ENCODE measurements around the gene KASH5. TPM values are rescaled to one million over a fixed set of nuclear protein-coding genes. Genes with fewer than 3 reads are reported as not detected.
A peak's percentile ranks its signal among the peaks of the same experiment; 100 is the strongest.

The KASH5 gene
- polyA plus RNA-seq, 1 experiment, result not detected

DNA sequence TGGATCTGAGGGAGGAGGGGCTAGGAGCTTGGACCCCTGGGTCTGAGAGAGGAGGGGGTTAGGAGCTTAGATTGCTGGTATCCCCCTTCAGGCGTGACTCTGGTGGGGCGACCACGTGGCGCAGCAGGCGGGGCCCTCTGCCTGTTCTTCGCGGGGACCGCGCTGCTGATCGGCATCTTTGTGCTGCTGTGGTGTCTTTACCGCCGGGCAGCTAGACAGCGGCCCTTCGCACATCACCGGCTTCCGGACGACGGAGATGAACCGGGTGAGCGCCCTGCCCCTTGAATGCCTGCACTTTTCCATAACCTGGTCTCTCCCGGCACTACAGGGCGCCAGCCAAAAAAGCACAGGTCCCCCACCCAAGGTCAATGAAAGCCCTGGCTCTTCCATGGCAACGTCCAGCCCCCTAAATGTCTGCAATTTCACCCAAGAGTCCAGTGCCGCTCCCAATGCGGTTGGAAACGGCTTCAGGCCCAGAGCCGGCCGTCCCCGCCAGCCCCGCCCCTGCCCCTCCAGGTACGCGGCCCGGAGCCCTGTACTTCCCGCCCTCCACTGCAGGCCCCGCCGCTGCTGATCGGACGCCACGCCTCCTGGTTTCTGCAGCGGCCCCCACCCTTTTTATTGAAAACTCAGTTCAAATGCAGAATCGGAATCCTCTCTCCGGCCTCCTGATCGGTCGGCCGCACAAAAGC, 40.0 kb downstream of the KASH5 start:
- DNase-seq (ENCODE audit: low read depth), result no peak
- no peak overlapping the region for H3K4me3 ChIP-seq (ENCODE audit: low read depth, low read length)
- H3K27me3 ChIP-seq (ENCODE audit: control insufficient read depth, insufficient read depth, low read length), result peaks cover 75% of the 10 kb centered on the region
- CTCF ChIA-PET, result interaction anchor here (0.6 to 2.3 kb wide), 2 partner anchors 15 to 20 kb away, joined by 3 to 6 read pairs; no protein-coding TSS in a partner anchor
- TF ChIP-seq, protein P1, sequence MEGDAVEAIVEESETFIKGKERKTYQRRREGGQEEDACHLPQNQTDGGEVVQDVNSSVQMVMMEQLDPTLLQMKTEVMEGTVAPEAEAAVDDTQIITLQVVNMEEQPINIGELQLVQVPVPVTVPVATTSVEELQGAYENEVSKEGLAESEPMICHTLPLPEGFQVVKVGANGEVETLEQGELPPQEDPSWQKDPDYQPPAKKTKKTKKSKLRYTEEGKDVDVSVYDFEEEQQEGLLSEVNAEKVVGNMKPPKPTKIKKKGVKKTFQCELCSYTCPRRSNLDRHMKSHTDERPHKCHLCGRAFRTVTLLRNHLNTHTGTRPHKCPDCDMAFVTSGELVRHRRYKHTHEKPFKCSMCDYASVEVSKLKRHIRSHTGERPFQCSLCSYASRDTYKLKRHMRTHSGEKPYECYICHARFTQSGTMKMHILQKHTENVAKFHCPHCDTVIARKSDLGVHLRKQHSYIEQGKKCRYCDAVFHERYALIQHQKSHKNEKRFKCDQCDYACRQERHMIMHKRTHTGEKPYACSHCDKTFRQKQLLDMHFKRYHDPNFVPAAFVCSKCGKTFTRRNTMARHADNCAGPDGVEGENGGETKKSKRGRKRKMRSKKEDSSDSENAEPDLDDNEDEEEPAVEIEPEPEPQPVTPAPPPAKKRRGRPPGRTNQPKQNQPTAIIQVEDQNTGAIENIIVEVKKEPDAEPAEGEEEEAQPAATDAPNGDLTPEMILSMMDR (IDR thresholded peaks at IDR 0.05; ENCODE audit: insufficient read depth, low read depth, low read length), result no peak
- no peaks in the 10 kb centered on the region for H3K36me3 ChIP-seq (ENCODE audit: control insufficient read depth, insufficient read depth, low read length)
- POLR2A ChIA-PET, result no interaction called here

DNA sequence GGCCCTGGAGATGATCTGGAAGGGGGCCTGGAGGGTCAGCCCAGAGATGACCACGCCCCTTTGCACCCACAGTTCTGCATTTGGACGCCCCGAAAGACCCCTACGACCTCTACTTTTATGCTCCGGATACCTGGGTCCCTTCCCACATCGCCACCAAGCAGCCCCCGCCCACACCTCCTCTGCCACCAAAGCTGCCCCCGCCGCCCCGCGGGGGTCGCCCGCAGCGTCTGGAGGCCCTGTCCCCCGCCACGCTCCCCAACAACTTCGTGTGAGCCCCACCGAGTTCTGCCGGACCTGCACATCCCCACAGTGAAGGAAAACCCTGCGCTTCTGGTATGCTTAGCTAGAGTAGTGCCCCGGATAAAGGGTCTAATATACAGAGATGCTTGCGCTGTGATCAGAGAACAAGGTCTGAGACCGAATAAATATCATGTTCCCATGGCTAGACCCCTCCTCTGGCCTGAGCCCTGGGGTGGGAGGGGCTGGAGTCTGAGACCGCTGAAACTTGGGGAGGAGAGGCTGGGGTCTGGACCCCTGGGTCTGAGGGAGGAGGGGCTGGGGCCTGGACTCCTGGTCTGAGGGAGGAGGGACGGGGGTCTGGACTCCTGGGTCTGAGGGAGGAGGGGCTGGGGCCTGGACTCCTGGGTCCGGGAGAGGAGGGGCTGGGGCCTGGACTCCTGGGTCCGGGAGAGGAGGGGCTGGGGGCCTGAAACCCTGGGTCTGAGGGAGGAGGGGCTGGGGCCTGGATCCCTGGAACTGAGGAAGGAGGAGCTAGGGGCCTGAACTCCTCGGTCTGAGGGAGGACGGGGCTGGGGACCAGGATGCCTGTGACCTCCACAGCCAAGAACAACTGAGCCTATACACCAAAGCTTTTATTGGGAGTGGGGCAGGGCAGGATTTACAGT, 40.8 kb downstream of the KASH5 start:
- CTCF ChIA-PET, result interaction anchor here (0.7 to 2.3 kb wide), 4 partner anchors 8 to 203 kb away, joined by 3 to 6 read pairs (median 3); no protein-coding TSS in a partner anchor
- no peak overlapping the region for H3K4me3 ChIP-seq (ENCODE audit: low read depth, low read length)
- POLR2A ChIA-PET, result no interaction called here

DNA sequence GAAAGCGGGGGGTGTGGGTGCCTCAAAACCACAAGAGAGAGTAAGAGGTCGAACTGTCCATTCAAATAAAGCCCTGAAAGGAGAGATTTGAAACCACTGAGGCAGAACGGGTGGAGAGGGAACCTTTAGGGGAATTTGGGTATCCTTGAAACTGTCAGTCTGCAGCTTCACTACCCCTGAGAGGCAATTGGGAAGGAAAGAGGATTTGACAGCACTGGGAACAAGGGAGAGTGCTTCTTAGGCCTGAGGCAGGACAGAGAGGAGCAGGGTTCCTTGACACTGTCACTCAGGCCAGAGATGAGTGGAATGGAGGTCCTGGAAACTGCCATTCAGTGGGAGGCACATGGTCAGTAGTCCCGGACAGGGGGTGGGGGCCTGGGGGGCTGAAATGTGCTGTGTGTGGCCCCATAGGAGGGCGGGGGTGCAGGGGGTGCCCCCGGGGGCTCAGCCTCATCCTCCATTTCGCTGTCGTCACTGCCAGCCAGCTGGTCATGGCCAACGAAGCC, 42.2 kb downstream of the KASH5 start:
- TF ChIP-seq, protein P1 (IDR thresholded peaks at IDR 0.05; ENCODE audit: insufficient read depth, low read depth, low read length), result no peak
- CTCF ChIA-PET, result interaction anchor here (1.6 kb wide), 1 partner anchor 10 kb away, joined by 3 read pairs; no protein-coding TSS in a partner anchor
- peaks cover 70% of the 10 kb centered on the region for H3K27me3 ChIP-seq (ENCODE audit: control insufficient read depth, insufficient read depth, low read length)
- no peak for DNase-seq (ENCODE audit: low read depth)
- no peaks in the 10 kb centered on the region for H3K36me3 ChIP-seq (ENCODE audit: control insufficient read depth, insufficient read depth, low read length)
- POLR2A ChIA-PET, result interaction anchor here (0.6 kb wide), 1 partner anchor 32 kb away, joined by 3 read pairs; no protein-coding TSS in a partner anchor
- no peak overlapping the region for H3K4me3 ChIP-seq (ENCODE audit: low read depth, low read length)

More for the DNA sequence above, 40.8 kb downstream of the KASH5 start:
- no peaks in the 10 kb centered on the region for H3K36me3 ChIP-seq (ENCODE audit: control insufficient read depth, insufficient read depth, low read length)
- TF ChIP-seq, protein P1 (IDR thresholded peaks at IDR 0.05; ENCODE audit: insufficient read depth, low read depth, low read length), result no peak
- DNase-seq (ENCODE audit: low read depth), result no peak
- H3K27me3 ChIP-seq (ENCODE audit: control insufficient read depth, insufficient read depth, low read length), result peaks cover 72% of the 10 kb centered on the region

DNA sequence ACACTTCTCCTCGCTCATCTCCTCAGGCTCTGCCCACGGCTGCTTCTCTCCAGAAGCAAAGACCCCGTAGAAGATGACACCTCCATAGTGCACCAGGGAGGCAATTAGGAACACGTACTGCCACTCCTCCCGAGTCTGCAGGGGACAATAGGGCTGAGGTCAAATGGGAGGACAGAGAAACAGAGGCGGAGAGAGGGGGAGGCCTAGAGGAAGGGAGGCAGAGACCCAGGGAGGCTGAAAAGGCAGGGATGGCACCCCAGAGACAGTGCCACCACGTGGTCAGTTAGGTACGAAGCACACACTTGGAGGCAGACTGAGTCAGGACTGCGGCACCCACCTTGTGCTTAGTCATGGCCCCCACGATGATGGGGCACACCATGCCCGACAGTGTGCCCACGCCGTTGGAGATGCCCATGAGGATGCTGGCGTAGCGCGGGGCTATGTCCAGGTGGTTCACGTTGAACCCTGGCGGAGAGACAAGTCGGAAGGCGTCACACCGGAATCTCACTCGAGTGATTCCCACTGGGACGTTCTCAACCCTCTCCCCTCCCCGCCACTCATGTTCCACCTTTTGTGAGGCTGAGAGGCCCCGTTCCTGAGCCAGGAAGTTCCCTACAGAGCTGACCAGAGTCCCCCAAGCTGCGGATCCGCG, 42.8 kb downstream of the KASH5 start:
- TF ChIP-seq, protein P1 (IDR thresholded peaks at IDR 0.05; ENCODE audit: insufficient read depth, low read depth, low read length), result peak; percentile 18; the same call in 1 of the 2 replicates
- ChIA-PET POLR2A (no interaction called here), CTCF (interaction anchor here (0.8 to 1.6 kb wide), 2 partner anchors 10 to 12 kb away, joined by 3 read pairs; no protein-coding TSS in a partner anchor)
- DNase-seq (ENCODE audit: low read depth), result no peak
- no peak overlapping the region for H3K4me3 ChIP-seq (ENCODE audit: low read depth, low read length)
- peaks cover 66% of the 10 kb centered on the region for H3K27me3 ChIP-seq (ENCODE audit: control insufficient read depth, insufficient read depth, low read length)
- no peaks in the 10 kb centered on the region for H3K36me3 ChIP-seq (ENCODE audit: control insufficient read depth, insufficient read depth, low read length)

Data from BJ (cell line).